Natural killer cell (primary cell): Measurements from ENCODE around the gene CUX1. TPM values are rescaled to one million over a fixed set of nuclear protein-coding genes. Genes with fewer than 3 reads are reported as not detected.

Experiments used
- ATAC-seq, 3 donors: fragments of 150-1000 bp in 2 of 3; fragments of 200-7000 bp in 1 of 3; cut with Tn5 transposase; 1 replicate in 1 of 3; 2 replicates in 2 of 3; pipeline ENCODE4 v1.10.0; 2021; ENCODE audit warnings: mild to moderate bottlenecking in 2 of 3, moderate library complexity in 2 of 3
- DNase-seq, 2 donors: peaks; one replicate each; pipeline versions ENCODE4 v3.0.0 to v3.0.0-alpha.2; 2013 to 2021; ENCODE audit warnings: mixed read lengths in 1 of 2
- H3K27ac ChIP-seq: one replicate; pipeline ENCODE4 v1.5.1; 2013; ENCODE audit warnings: mild to moderate bottlenecking, low read length
- H3K27me3 ChIP-seq: one replicate; pipeline ENCODE4 v1.6.1; 2013; ENCODE audit warnings: low read length; ENCODE audit not compliant: control insufficient read depth, insufficient read depth
- H3K36me3 ChIP-seq: one replicate; pipeline ENCODE4 v1.6.1; 2013; ENCODE audit warnings: low read length; ENCODE audit not compliant: control insufficient read depth, insufficient read depth
- H3K4me1 ChIP-seq: one replicate; pipeline ENCODE4 v1.6.1; 2013; ENCODE audit warnings: low read length; ENCODE audit not compliant: control insufficient read depth, insufficient read depth
- H3K4me3 ChIP-seq: one replicate; pipeline ENCODE4 v1.5.1; 2013; ENCODE audit warnings: low read length
- H3K9me3 ChIP-seq: one replicate; pipeline ENCODE4 v1.6.1; 2013; ENCODE audit warnings: low read length; ENCODE audit not compliant: control insufficient read depth, insufficient read depth
- H3K27ac Mint-ChIP-seq, 2 donors: one replicate each; pipeline ENCODE4 v1.8.0; 2022; ENCODE audit warnings: mild to moderate bottlenecking in 2 of 2, mixed read lengths in 2 of 2, moderate library complexity in 1 of 2
- H3K27me3 Mint-ChIP-seq, 2 donors: one replicate each; pipeline ENCODE4 v1.8.0; 2022; ENCODE audit warnings: low read depth in 2 of 2, mixed read lengths in 2 of 2
- H3K36me3 Mint-ChIP-seq: one replicate; pipeline ENCODE4 v1.8.0; 2022; ENCODE audit warnings: mixed read lengths
- H3K4me1 Mint-ChIP-seq, 2 donors: one replicate each; pipeline ENCODE4 v1.8.0; 2022; ENCODE audit warnings: mixed read lengths in 2 of 2
- H3K4me3 Mint-ChIP-seq: one replicate; pipeline ENCODE4 v1.8.0; 2022; ENCODE audit warnings: mild to moderate bottlenecking, moderate library complexity, mixed read lengths
- H3K9me3 Mint-ChIP-seq, 2 donors: one replicate each; pipeline ENCODE4 v1.8.0; 2022; ENCODE audit warnings: mixed read lengths in 2 of 2
- WGBS: methylation state at CpG from one replicate; pipeline ENCODE4 v1.1.7; 2013; ENCODE audit warnings: missing lambda C conversion rate; ENCODE audit not compliant: insufficient coverage; 5-methylcytosine and 5-hydroxymethylcytosine counted together
- intact Hi-C: fragments of 100-400 bp; cut with micrococcal nuclease; formaldehyde crosslinking; loops from one replicate; pipeline ENCODE4 v1.14.2; 2022
- total RNA-seq, 4 donors: library from RNA; stranded (reverse); fragments of 120-200 nt in 1 of 4; gene quantifications; one replicate each; pipeline versions ENCODE4 v1.2.3 to v1.2.4, GENCODE V29; 2013 to 2022
- TF ChIP-seq, protein P1 (sequence below): fragments of 200-600 bp; IDR thresholded peaks from one replicate; pipeline ENCODE4 v1.8.0; 2022; ENCODE audit warnings: antibody characterized with exemption

The CUX1 gene
- total RNA-seq, 3 donors from 2014 or later (not counting 1 experiment from before 2014, with no cell fraction given), result 59.8 to 77.4 (median 73.6) TPM

DNA sequence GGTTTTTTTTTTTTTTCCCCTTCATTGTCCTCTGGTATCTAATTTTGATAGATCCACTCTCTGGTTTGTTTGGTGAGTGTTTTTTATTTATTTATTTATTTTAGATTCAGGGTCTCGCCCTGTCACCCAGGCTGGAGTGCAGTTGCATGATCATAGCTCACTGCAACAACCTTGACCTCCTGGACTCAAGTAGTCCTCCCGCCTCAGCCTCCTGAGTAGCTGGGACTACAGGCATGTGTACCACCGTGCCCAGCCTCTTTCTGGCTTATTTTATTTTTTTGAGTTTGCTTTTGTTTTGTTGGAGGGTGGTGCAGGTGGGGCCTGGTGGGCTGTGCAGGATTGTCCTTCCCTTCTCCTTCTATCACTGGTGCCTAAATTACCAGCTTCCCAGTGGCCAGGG lies 282.0 kb downstream of the CUX1 start:
- H3K9me3 ChIP-seq, result no peaks in the 10 kb centered on the region
- Mint-ChIP-seq H3K4me1 (no peaks in the 10 kb centered on the region), H3K36me3 (no peaks in the 10 kb centered on the region), H3K27ac (no peak overlapping the region), H3K27me3 (no peaks in the 10 kb centered on the region), H3K9me3 (no peaks in the 10 kb centered on the region), H3K4me3 (no peak overlapping the region)
- no peaks in the 10 kb centered on the region for H3K4me1 ChIP-seq
- no peaks in the 10 kb centered on the region for H3K27me3 ChIP-seq
- H3K4me3 ChIP-seq, result no peak overlapping the region
- ATAC-seq, result no peak
- TF ChIP-seq, protein P1, sequence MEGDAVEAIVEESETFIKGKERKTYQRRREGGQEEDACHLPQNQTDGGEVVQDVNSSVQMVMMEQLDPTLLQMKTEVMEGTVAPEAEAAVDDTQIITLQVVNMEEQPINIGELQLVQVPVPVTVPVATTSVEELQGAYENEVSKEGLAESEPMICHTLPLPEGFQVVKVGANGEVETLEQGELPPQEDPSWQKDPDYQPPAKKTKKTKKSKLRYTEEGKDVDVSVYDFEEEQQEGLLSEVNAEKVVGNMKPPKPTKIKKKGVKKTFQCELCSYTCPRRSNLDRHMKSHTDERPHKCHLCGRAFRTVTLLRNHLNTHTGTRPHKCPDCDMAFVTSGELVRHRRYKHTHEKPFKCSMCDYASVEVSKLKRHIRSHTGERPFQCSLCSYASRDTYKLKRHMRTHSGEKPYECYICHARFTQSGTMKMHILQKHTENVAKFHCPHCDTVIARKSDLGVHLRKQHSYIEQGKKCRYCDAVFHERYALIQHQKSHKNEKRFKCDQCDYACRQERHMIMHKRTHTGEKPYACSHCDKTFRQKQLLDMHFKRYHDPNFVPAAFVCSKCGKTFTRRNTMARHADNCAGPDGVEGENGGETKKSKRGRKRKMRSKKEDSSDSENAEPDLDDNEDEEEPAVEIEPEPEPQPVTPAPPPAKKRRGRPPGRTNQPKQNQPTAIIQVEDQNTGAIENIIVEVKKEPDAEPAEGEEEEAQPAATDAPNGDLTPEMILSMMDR, result no peak
- intact Hi-C loops, result no loop called here
- 93% methylated on average over 2 of the region's 3 CpGs for WGBS
- no peak for DNase-seq
- peaks cover 22% of the 10 kb centered on the region for H3K36me3 ChIP-seq
- no peak overlapping the region for H3K27ac ChIP-seq

DNA sequence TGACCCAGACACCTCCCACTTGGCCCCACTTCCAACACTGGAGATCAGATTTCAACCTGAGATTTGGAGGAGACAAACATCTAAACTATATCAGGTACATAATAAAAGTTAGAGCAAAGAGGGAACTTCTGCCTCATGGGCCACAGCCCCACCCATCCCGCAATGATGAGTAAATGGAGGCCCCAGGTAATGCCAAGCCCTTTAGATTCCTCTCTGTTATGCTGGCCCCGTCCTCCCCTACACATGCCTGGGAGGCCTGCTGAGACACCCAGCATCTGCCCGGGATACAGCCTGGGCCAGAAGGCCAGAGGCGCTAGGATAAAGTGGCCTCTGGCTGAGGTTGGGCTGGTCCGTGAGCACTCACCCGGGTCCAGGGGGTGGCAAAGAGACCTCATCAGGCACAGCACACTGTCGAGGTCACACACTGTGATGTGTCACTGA lies 283.7 kb downstream of the CUX1 start:
- TF ChIP-seq, protein P1, result no peak
- no peak for ATAC-seq
- Mint-ChIP-seq H3K36me3 (no peaks in the 10 kb centered on the region), H3K27me3 (no peaks in the 10 kb centered on the region), H3K4me1 (no peaks in the 10 kb centered on the region), H3K4me3 (no peak overlapping the region), H3K27ac (no peak overlapping the region), H3K9me3 (no peaks in the 10 kb centered on the region)
- intact Hi-C loops, result no loop called here
- Histone ChIP-seq H3K27me3 (no peaks in the 10 kb centered on the region), H3K36me3 (peaks cover 22% of the 10 kb centered on the region), H3K9me3 (no peaks in the 10 kb centered on the region), H3K4me3 (no peak overlapping the region), H3K4me1 (no peaks in the 10 kb centered on the region), H3K27ac (no peak overlapping the region)
- 96% methylated on average over 7 of the region's 7 CpGs for WGBS
- DNase-seq, result no peak

DNA sequence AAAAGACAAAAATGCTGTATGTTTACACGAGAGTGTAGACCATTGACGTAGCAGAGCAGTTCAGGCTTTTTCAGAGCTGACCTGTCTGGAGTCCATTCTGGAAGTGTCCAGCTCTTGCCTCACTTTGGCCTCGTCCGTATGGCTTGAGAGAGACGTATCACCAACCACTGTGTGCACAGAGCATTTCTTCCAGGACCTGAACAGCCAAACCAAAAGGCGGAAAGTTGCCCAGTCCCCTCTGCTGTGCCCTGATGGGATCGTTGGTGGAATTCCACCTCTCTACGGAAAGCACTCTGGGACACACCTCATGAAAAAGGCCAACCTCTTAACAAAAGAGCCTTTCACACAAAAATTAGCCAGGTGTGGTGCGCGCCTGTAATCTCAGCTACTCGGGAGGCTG lies 284.5 kb downstream of the CUX1 start:
- Histone ChIP-seq H3K4me3 (no peak overlapping the region), H3K27me3 (no peaks in the 10 kb centered on the region), H3K27ac (no peak overlapping the region), H3K4me1 (no peaks in the 10 kb centered on the region), H3K36me3 (peaks cover 28% of the 10 kb centered on the region), H3K9me3 (no peaks in the 10 kb centered on the region)
- H3K4me1 Mint-ChIP-seq, result no peaks in the 10 kb centered on the region
- no peaks in the 10 kb centered on the region for H3K36me3 Mint-ChIP-seq
- TF ChIP-seq, protein P1, result no peak
- H3K4me3 Mint-ChIP-seq, result no peak overlapping the region
- DNase-seq (no peak), ATAC-seq (no peak)
- H3K9me3 Mint-ChIP-seq, result no peaks in the 10 kb centered on the region
- H3K27me3 Mint-ChIP-seq, result no peaks in the 10 kb centered on the region
- H3K27ac Mint-ChIP-seq, result no peak overlapping the region
- intact Hi-C loops, result no loop called here
- 99% methylated on average over 11 of the region's 11 CpGs for WGBS

DNA sequence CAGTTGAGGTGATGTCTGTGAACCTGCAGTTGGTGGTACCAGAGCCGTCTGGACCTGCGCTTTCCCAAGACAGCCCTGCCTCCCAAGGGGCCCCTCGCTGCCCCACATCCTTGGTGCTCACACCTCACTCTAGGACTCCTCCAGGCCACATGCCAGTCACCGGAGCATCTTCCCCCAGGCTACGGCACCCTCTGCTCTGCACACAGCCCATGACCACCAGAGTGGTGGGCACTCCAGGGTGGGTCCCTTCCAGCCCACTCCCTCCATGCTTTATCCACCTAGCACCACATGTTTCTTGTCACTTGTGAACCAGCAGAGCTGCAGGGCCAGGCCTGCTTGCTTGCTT lies 285.6 kb downstream of the CUX1 start:
- Mint-ChIP-seq H3K27ac (no peak overlapping the region), H3K4me3 (no peak overlapping the region), H3K27me3 (no peaks in the 10 kb centered on the region), H3K9me3 (no peaks in the 10 kb centered on the region), H3K36me3 (no peaks in the 10 kb centered on the region), H3K4me1 (no peaks in the 10 kb centered on the region)
- Histone ChIP-seq H3K27me3 (no peaks in the 10 kb centered on the region), H3K4me3 (no peak overlapping the region), H3K9me3 (no peaks in the 10 kb centered on the region), H3K36me3 (peaks cover 32% of the 10 kb centered on the region), H3K4me1 (no peaks in the 10 kb centered on the region), H3K27ac (no peak overlapping the region)
- DNase-seq (no peak), ATAC-seq (no peak)
- TF ChIP-seq, protein P1, result no peak
- whole genome bisulfite sequencing, result 85% methylated on average over 5 of the region's 5 CpGs
- intact Hi-C loops, result no loop called here
